GM12875 (cell line): ENCODE results near the gene XK.
A peak's percentile ranks its signal among the peaks of the same experiment; 100 is the strongest.
"Not testable (repeated sequence)": the region's sequence is repeated elsewhere in the genome, so short reads cannot be mapped to it uniquely, and the experiment has no call there.

ENCODE experiments used
- H3K4me3 ChIP-seq: one replicate; pipeline ENCODE4 v1.5.1; 2011; ENCODE audit warnings: low read depth, low read length, control low read depth
- TF ChIP-seq, protein P1 (sequence below): IDR thresholded peaks from 2 replicates; pipeline ENCODE4 v1.5.1; 2011; ENCODE audit warnings: low read depth, mild to moderate bottlenecking, control low read depth, inconsistent platforms, low read length, moderate library complexity, borderline replicate concordance; ENCODE audit not compliant: insufficient read depth

XK gene

GRCh38 chrX:37759878-37760418, 74.4 kb downstream of the XK start:
- H3K4me3 ChIP-seq = no peak overlapping the region
- TF ChIP-seq, protein P1, sequence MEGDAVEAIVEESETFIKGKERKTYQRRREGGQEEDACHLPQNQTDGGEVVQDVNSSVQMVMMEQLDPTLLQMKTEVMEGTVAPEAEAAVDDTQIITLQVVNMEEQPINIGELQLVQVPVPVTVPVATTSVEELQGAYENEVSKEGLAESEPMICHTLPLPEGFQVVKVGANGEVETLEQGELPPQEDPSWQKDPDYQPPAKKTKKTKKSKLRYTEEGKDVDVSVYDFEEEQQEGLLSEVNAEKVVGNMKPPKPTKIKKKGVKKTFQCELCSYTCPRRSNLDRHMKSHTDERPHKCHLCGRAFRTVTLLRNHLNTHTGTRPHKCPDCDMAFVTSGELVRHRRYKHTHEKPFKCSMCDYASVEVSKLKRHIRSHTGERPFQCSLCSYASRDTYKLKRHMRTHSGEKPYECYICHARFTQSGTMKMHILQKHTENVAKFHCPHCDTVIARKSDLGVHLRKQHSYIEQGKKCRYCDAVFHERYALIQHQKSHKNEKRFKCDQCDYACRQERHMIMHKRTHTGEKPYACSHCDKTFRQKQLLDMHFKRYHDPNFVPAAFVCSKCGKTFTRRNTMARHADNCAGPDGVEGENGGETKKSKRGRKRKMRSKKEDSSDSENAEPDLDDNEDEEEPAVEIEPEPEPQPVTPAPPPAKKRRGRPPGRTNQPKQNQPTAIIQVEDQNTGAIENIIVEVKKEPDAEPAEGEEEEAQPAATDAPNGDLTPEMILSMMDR = no peak

DNA sequence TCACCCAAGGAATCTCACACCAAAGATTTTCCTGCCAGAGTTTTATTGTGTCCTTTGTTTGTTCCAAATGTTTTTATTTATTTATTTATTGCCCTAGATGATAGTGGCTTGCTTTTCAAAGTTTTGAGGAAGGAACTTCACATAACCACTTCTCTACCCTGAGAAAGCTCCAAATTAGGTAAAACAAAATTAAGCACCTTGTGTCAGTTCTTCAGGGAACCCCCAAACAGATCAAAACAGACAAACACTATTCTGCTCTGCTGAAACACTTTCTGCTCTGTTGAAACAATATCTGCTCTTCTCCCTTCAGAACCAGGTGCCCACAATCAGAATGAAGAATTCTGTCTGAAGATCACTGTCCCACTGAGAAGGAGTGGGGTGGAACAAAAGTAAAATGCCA, 77.8 kb downstream of the XK start:
- TF ChIP-seq, protein P1 = no peak
- H3K4me3 ChIP-seq = no peak overlapping the region

- TF ChIP-seq, protein P1 = no peak
Observed at GRCh38 chrX:37765507-37765906, 79.9 kb downstream of the XK start.

GRCh38 chrX:37767430-37767829, 81.8 kb downstream of the XK start:
- no peak overlapping the region for H3K4me3 ChIP-seq
- TF ChIP-seq, protein P1 = no peak

More at GRCh38 chrX:37765507-37765906, 79.9 kb downstream of the XK start:
- no peak overlapping the region for H3K4me3 ChIP-seq

- not testable (repeated sequence) for H3K4me3 ChIP-seq
Observed at GRCh38 chrX:37768866-37769265, 83.3 kb downstream of the XK start.

- H3K4me3 ChIP-seq = no peak overlapping the region
- TF ChIP-seq, protein P1 = no peak
Observed at GRCh38 chrX:37776283-37776986, 90.8 kb downstream of the XK start.

- no peak overlapping the region for H3K4me3 ChIP-seq
- TF ChIP-seq, protein P1 = no peak
Observed at GRCh38 chrX:37776987-37777325, 91.4 kb downstream of the XK start.

DNA sequence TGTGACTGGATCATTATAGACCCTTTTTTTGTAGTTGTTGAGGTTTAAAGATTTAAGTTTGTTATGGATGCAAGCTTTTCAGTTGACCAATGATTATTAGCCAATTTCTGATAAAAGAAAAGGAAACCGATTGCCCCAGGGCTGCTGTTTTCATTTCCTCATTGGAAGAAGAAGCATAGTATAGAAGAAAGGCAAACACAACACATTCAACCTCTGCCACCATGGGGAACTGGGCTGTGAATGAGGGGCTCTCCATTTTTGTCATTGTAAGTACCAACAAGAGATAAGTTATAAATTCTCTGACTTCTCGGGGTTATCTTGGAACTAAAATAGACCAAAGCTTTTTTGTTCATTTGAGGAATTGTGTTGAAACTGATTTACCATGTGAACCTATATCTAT, 94.3 kb downstream of the XK start, which contains the start of gene CYBB:
TSS of gene CYBB (plus strand) at position 203 of the 400 bp plus-strand sequence. CDS start at position 222, 19 bp downstream.
- TF ChIP-seq, protein P1 = no peak
- peak within 1 kb of the TSS; percentile 46 for H3K4me3 ChIP-seq
